GM18517 (cell line): Measurements from ENCODE around the gene PALMD.

Experiments used
- ATAC-seq: cut with Tn5 transposase; IDR thresholded peaks from one replicate; pipeline ENCODE4 v1.9.1; 2021; ENCODE audit warnings: mild to moderate bottlenecking, moderate library complexity; ENCODE audit not compliant: unreplicated experiment

Gene PALMD

DNA sequence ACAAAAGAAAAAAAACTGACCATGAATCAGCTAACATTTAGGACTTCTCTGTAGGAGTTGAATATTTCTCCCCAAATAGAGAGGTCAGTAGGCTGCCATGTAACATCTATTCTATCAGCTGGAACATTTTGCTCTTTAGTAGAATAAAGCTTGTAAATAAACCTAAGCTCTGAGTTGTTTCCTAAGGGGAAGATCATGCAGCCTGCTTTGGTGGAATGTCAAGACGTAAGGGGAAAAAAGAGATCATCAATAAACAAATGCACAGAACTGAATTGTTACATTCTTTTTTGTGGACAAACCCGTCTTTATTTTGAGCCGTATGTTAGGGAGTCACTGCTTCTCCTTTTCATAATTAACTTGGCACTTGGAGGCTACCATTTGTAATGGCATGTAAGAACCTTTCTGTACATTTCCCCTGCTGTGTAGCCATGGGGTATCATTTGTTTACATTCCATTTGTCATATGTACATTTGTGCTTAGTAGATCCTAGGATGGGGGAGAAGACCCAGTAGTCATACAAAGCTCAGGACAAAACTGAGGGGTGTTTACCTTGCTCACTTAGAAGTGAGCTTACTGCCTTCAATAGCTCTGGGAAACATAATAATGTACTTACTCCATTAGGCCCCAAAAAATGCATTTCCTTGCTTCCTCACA is 10.8 kb upstream of the PALMD start:
- no peak for ATAC-seq

- ATAC-seq: no peak
Measured at GRCh38 chr1:99635664-99636063, 10.2 kb upstream of the PALMD start.

DNA sequence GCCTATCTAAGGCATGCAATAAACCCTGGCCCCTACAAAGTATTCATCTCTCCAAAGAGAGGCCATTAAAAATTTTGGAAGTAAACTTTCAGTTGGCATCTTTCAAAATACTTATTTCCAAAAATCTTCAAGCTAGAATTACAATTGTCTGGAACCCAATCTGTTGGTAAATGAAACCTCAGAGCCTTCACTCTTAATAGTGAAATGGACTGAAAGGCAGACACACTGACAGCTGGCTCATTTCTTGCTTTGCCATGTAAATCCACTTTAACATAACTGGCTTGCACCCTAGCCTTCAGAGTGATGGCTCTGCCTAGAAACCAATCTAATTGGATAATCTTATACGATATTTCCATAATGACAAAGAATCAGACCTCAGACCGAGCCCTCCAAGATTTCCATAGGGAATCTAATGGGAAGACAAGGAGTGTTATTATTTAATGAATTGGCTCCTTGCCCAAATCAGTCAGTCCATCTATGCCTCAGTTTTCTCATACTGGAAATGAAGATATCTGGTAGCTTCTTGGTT is 9.2 kb upstream of the PALMD start:
- no peak for ATAC-seq

DNA sequence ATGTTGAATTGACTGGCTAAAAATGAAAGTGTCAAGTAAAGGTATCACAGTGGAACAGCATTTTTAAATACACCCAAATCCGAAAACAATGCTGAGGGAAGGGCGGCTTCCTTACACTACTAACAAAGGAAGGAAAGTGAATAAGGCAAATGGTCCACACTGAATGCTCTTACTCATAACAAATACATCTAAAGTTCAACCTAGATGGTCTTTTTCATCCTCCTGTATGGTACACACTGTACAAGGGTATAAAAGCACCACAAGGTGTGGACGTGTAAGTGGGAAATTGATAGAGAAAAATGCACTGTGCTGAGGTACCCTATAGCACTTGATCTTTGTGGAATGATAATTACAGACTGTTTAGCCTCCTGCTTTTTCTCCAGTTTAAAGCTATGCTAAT is 7.1 kb upstream of the PALMD start:
- ATAC-seq: no peak

DNA sequence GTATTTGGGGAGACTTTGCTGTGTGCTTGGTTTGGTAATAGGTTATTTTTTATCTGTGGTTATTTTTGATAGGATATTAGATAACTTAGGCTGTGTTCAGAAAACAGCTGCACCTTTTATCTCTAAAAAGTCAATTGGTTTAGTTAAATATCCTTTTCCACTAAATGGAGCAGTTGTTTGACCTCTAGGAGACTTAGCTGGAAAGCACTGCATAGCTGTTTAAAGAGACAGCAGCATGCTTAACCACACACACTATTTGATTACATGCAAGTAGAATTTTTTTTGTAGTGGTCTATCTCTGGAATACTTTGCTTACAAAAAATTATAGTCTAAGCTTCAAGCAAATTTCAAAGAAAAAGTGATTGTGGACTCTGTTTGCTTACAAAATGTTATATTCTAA is 6.5 kb upstream of the PALMD start:
- ATAC-seq: no peak

DNA sequence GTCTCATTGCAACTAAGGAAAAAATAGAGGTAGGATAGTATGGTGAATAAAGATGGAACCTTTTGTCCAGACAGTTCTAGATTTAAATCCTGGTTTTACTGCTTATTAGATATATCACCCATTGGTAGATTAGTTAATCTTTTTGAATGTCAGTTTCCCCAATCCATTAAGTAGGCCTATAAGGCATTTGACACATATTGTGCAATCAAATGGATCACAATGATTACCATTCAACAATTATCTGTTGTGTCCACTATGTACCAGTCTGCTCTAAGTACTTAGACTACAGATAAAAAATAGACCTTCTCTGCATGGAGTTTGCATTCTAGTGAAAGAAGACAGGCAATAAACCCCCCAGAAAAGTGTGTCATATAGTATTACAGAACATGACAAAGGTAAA is 6.0 kb upstream of the PALMD start:
- no peak for ATAC-seq

DNA sequence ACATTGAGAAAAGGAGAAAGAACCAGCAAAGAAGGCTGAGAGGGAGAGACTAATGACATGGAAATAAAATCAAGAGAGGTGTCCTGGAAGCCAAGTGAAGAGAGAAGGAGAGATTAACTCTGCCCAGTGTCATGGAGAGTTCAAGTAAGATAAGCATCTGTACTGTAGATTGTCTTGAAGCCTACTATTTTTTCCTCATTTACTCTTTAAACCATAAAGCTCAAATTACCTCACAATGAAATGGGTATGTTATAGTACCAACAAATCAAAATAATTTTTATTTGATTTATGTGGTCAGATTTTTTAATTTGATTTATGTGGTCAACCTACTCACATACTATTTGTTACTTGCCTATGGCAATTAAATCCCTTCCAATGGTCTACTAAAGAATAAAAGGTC is 5.2 kb upstream of the PALMD start:
- no peak for ATAC-seq

- ATAC-seq: no peak
Measured at GRCh38 chr1:99641558-99641957, 4.4 kb upstream of the PALMD start.

- ATAC-seq: no peak
Measured at GRCh38 chr1:99642053-99642452, 3.9 kb upstream of the PALMD start.

GRCh38 chr1:99643021-99643779 is 2.7 kb upstream of the PALMD start:
- no peak for ATAC-seq

DNA sequence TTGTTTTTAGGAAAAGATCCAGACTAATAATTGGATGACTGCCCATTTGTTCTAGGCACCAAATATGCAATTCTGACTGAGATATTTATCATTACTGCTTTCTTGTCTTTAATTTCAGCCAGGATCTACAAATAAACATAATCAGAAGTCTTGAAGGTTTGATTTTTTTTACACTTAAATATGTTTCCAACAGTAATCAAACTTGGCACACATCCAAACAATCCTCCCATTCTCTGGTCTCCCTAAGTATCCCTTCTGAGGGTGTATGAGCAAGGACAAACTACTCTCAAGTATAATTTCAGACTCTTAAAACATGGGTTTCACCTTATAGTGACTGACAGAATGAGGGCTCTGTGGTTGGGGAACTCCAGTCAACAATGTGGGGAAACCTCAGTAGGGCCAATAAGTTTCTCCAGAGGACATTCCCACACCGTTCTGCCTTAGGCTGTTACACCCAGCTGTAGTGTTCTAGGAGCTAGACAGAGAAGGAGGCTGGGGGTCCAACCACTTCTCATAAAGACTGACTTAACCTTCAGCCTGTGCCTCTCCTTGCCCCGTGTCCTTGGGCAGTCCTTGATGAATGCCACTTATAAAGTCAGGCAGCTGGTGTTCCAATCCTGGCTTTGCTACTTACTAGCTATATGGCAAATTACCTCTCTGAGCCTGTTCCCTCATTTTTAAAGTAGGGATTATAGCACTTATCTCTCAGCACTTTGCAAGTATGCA is 1.5 kb upstream of the PALMD start:
- ATAC-seq: no peak

DNA sequence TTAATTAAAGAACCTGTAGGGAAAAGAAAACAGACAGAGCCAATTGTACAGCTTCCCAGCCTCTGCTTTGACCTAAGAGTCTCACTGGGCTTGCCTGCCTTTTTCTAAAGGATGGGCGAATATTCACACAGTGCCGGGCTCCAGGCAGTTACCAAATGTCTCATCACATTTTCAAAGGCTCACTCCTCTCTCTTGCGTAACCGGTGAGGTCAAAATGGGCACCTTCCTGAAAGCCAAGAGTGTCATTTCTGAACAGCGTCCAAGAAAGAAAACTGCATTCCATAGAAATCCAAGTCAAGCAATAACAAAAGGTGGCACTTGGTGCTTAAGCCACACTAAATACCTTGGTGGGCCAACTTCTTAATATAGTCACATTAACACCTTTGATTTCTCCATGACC is 710 bp upstream of the PALMD start:
- ATAC-seq: no peak

- ATAC-seq: no peak
Measured at GRCh38 chr1:99646868-99647267, 955 bp downstream of the PALMD start.

DNA sequence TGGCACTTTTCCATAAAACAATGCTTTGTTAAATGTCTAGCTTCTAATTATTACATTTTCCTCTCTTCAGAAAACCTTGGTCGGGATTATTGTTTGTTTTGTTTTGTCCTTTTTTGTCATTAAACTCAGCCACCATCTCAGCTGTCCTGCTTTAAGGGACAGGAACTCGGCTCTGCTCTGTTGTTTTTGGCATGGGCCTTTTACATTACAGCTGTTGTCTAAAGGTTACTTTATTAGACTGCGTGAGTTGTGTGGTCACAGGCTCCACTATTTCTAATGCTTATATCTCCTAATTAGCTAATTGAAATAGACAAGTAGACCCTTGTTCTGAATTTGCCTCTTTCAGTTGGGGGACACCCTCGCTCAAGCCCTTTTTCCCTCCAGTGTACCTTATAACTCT is 1.6 kb downstream of the PALMD start:
- ATAC-seq: no peak

DNA sequence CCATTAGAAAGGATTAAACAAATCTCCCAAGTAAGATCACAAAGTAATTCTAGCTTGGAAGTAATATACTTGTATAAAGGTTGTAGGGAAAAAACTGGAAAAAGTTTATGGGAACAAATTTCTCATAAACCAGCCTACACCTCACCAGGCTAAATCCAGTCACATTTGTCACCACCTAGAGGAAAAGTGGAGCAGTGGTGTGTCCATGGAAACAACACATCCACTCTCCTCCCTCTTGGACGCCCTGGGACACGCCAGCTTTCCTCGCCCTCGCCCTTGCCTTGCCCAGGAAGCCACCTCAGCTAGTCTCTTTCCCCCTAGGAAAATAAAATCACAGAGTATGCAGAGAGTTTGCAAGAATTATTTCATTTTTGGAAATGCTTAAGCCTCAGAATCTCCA is 2.2 kb downstream of the PALMD start:
- no peak for ATAC-seq

DNA sequence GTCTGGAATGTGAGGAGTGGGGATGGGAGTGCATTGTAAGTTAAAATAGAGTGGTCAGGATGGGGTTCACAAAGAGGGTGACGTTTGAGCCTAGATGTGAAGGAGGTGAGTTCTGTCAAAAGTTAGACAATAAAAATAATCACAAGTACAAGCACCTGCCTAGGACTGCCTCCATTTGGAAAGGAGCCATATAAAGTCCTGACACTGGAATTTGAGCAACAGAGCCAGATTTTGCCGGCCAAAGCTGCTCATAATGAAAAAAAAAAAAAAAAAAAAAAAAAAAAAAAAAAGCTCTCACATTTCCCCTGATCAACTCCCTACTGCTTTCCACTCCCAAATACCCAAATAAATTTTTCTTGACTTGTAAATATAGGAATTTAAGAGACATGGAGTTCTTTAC is 4.1 kb downstream of the PALMD start:
- no peak for ATAC-seq

- no peak for ATAC-seq
Measured at GRCh38 chr1:99650773-99651437, 5.0 kb downstream of the PALMD start.

- no peak for ATAC-seq
Measured at GRCh38 chr1:99652881-99653281, 7.0 kb downstream of the PALMD start.

- ATAC-seq: no peak
Measured at GRCh38 chr1:99655376-99655775, 9.5 kb downstream of the PALMD start.

GRCh38 chr1:99656701-99657100 is 10.8 kb downstream of the PALMD start:
- no peak for ATAC-seq
